GM19023 (cell line): Measurements from ENCODE around the gene TBK1.

Source experiments
- ATAC-seq: cut with Tn5 transposase; IDR thresholded peaks from one replicate; pipeline ENCODE4 v1.9.1; 2021; ENCODE audit warnings: mild to moderate bottlenecking, moderate library complexity; ENCODE audit not compliant: unreplicated experiment

TBK1 gene

DNA sequence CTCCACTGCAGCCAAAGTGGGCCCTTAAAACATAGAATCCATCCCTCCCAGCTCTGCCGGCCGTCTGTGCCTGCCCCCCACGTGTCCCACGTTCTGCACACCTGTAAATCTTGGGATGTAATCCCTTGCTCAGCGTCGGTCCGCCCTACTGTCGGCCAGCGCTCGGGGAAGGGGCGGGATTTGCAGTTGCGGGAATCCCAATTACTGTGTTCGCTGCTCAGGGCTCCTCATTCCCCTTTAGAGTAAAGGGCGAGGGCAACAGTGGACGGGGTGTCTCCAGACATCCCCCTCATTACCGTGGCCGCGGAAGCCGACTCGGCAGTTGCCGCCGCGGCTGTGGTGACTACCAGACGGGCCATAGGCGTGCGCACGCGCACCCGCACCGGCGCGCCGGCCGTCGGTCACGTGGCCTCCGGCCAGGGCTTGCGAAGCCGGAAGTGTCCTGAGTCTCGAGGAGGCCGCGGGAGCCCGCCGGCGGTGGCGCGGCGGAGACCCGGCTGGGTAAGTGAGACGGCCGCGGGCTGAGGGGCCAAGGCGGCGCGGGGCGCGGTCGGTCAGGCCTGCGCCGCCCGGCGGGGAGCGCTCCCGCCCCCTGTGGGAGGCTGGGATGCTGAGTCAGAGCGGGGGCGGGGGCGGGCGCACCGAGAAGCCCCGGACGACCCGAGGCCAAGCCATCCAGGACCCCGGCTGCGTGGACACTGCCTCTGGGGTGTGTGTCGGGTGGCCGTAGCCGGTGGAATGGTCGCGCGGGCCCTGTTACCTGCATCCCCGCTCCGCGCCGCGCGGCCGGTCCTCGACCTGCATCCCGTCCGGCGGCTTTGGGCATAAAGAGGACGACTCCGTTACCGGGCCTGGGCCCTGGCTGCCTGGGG lies at the start of gene TBK1:
Gene TBK1 (plus strand): TSS at position 434 of the 872 bp plus-strand sequence. CDS start 3,751 bp downstream, outside the sequence.
- peak; percentile 89 for ATAC-seq

DNA sequence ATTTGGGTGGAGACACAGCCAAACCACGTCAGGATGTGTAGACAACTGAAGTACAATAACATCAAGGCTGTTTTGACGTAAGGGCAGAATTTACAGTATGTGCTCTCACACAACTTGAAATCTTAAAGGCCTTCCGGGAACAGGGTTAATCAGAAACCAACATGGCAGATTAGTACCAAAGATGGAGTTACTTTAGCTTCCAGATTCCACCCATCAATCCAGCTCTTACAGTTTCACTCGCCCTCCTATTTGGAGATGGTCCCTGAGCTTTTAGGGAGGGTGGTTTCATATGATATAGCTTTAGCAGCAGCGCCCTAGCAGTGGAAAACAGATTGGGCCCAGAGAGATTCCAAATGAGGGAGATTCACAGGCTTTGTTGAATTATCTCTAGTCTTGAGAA lies 49.7 kb upstream of the TBK1 start:
- ATAC-seq: no peak

DNA sequence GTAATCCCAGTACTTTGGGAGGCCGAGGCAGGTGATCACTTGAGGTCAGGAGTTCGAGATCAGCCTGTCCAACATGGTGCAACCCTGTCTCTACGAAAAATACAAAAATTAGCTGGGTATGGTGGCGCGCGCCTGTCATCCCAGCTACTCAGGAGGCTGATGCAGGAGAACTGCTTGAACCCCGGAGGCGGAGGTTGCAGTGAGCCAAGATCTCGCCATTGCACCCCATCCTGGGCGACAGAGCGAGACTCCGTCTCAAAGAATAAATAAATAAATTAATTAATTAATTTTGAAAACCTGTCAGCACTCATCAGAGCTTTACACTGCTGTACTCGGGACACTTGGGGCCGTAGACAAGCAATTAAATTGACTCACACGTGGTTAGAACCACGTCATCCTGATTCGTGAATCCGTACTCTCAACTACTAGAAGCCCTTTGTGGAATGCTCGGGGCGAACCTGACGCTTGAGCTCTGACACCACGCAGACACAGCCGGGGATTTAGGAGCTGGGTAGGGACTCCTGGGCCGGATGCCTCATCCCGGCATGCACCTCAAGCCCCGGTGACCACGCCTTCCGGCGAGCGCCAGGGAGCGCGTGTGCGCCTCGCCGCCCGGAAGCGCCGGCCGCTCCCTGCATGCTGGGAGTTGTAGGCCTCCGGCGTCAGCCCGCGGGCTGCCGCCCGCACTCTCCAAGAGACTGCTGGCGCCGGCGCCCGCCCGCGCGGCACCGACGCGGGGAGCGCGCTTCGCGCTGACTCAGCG lies 48.0 kb upstream of the TBK1 start, which contains the start of gene XPOT:
Gene XPOT (plus strand): TSS at position 686 of the 763 bp plus-strand sequence. CDS start 5,644 bp downstream, outside the sequence.
- ATAC-seq: peak; percentile 95

DNA sequence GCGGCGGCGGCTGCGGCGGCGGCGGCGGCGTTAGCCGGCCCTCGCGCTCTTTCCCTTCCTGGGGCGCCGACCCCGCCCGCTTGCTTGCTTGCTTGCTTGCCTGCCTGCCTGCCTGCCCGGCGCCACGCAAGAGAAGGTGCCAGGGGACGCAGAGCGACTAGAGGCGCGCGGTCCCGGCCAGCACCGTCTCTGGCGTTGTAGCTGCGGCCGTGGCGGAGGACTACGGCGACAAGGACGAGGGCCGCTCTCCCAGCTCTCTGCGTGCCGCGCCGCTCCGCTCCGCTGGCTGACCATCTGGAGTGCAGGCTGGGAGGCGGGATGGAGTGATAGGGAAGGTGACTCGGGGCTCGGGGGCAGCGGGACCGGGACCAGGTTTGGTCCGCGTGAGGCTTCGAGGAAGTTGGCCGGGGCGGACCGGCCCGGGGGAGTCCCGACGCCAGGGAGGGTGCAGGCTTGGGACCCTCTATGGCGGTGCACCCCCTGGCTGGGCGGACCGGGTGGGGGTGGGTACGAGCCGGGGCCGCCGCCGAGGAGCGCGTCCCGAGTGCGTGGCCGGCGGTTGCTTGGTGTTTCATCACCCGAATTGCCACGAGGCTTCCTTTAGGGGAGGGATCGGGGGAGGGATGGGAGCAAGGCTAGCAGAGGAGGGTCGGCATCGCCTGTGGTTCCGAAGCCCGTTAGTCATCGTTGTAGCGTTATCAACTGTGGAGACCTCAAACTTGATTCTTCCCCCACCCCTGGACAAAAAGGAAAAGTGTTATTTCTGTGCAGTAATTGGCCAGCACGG lies 47.3 kb upstream of the TBK1 start:
- peak; percentile 56 for ATAC-seq

DNA sequence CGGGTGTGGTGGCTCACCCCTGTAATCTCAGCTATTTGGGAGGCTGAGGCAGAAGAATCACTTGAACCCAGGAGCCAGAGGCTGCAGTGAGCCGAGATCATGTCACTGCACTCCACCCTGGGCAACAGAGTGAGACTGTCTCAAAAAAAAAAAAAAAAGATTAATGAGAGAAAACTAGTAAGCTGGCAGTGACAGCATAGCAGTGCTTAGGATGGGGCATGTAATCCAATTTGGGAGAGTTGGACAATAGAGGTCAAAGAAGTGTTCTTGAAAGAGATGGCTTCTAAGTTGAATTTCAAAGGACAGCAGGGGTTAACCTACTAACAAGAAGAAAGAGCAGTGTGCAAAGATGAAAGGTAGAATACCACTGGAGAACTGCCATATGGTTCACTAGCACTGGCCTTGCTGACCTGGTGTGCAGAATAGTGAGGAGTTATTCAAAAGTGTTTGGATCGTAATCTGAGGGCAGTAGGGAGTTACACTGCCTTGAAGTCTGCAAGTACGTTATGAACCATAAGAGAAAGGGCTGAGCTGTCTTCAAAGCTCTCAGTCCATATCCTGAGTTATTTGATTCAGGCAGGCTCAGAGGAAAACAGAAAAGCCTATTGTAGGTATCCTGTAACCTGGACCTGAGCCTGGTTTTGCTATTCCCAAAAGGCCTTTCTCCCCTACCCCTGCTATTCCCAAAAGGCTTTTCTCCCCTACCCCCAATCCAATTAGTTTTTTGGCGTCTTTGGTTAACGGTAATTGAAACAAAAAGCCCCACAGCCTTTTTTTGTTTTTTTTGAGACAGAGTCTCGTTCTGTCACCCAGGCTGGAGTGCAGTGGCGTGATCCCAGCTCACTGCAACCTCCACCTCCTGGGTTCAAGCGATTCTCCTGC lies 44.3 kb upstream of the TBK1 start:
- ATAC-seq: no peak

DNA sequence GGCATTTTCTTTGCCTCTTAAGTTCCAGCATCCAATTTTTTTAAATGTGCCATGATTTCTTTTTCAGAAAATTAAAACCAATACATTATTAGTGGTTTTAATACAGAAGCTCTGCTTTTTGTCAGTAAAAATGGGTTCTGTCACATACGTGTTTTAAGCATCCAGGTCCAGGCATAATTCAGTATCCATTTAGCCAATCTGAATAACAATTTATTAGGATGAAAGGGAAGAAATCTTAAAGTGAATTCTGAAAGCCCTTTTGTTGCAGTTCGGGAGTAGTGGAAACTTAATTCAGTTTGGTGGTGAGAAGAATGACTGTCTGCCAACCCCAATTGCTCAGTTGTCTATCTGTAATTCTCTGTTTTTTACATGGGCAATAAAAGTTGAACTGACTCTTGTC lies 40.5 kb upstream of the TBK1 start:
- ATAC-seq: no peak

DNA sequence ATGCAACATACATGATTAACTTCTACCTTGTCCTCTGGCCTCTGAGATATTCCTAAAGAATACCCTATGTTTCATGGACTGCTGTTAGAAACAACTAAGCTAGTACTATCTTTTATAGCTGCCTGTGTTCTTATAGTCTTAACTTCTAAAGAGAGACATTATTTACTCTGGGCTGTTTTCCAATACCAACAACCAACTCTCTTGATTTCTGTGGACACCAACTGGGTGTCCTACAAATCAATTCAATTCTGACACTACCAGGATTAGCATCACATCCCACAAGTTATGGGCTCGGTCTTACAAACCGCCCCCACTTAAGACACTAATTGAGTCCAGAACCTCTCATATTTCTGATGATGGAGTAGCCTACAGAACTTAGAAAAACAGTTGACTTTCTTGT lies 39.5 kb upstream of the TBK1 start:
- ATAC-seq: no peak

DNA sequence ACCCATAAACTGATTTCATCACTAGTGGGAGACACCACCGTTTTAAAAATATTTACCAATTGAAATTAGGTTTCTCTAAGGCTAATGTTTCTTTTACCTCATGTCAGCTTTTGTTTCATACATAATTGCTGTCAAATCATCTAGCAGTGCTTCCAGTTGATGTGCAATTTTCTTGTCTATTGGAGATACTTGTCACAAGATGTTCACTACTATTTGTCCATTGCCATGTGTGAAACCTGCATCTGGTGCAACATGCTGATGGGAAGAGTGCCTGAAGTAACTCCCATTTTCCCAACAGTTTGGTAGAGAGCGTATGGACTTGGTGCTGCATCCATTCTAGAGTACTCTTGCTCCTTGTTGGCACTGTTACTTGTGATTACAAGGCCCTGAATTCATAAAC lies 38.0 kb upstream of the TBK1 start:
- no peak for ATAC-seq

DNA sequence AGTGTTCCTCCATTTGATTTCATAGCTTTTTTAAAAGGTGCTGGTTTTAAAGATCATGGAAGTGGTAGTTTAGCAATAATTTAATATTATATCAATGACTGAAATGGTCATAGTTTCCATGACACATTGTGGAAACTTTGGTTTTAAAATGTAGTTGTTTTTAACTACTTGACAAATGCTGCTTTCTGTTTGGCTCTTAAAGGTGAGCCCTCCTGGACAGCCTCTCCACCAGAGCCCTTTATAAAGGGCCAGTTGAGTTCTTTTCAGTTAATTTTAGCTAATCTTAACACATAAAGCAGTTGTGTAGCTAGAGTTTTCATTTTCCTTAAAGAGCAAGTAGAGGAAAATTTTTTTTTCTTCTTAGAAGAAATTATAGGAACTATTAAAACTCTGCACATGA lies 33.7 kb upstream of the TBK1 start:
- ATAC-seq: no peak

DNA sequence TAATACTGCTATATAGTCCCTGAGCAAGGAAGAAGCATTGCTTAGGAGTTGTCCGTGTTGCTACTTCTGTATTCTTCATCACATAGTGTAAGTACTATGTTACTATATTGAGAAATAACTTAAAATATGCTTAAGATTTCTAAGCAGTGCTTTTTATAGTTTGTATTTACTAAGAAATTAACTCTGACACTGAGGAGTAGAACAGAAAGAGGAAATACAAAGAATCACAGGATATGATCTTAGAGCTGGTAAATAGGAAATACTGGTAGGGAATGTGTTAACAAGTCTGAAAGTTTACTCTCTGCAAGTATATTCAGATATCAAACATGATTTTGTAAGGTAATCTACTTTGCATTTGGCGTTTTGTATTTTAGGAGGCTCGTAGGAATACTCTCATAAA lies 32.2 kb upstream of the TBK1 start:
- ATAC-seq: no peak

DNA sequence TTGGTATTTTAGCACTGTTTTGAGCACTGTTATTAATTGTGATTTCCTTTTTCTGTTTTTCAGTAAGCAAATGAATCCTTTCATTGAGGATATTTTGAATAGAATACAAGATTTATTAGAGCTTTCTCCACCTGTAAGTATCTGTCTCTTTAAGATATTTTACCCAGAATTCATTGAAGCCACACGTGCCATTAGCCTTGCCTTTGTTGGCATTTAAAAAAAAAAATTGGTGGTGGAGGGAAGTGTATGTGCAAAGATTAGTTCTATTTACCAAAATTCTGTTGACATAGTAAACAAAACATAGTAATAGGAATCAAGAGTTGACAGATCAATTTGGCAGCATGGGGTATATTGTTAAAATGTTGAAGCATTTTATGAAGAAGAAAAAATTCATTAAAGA lies 23.9 kb upstream of the TBK1 start:
- ATAC-seq: no peak

DNA sequence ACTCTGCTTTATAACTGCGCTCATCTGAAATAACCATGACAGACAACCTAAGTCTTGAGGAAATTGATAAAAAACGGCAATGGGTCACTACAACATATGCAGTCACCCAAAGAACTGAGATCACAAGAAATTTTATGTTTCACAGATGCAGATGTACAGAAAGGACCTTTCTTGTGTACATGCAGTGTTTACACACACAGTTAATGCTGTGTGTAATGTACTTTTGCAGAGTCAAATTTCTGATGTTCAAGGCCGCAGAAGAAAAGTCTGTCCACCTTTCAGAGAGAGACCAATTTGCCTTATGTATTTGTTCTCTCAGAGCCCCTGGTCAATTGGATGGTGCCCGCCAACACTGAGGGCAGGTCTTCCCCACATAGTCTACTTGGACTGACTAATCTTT lies 23.0 kb upstream of the TBK1 start:
- ATAC-seq: no peak

DNA sequence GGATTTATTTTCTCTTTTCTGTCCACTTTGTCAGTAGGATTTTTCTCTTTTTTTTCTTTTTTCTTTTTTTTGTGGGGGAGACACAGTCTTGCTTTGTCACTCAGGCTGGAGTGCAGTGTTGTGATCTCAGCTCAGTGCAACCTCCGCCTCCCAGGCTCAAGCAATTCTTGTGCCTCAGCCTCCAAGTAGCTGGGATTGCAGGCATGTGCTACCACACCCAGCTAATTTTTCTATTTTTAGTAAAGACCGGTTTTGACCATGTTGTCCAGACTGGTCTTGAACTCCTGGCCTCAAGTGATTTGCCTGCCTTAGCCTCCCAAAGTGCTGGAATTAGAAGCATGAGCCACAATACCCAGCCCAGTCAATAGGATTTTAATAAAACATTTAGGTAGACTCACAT lies 21.0 kb upstream of the TBK1 start:
- no peak for ATAC-seq

DNA sequence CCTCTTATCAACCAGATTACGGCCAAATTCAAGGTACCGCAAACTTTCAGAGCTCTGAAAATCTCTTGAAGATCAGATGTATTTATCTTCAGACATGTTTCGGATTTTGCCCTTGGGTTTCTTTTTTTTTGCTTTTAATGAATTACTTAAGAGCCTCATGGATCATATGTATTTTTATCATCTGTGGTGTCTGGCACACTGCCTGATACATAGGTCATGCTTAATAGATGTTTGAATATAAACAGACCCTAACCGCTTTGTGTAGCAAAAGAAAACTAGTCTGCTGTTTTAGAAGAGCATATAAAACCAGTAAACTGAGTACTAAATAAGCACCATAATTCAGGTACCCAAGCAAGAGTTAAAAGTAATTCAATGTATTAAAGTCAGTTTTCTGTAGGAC lies 20.1 kb upstream of the TBK1 start:
- ATAC-seq: no peak

DNA sequence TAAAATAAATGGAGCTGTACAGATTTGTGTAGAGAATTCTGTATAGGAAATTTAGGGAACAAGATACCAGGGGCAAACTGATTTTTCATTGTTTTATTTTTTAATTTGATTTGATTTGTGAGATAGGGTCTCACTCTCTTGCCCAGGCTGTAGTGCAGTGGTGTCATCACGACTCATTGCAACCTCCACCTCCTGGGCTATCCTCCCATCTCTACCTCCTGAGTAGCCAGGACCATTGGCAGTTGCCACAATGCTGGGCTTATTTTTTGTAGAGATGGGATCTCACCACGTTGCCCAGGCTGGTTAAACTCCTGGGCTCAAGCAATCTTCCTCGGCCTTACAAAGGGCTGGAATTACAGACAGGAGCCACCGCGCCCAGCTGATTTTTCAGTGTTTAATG lies 18.0 kb upstream of the TBK1 start:
- no peak for ATAC-seq

DNA sequence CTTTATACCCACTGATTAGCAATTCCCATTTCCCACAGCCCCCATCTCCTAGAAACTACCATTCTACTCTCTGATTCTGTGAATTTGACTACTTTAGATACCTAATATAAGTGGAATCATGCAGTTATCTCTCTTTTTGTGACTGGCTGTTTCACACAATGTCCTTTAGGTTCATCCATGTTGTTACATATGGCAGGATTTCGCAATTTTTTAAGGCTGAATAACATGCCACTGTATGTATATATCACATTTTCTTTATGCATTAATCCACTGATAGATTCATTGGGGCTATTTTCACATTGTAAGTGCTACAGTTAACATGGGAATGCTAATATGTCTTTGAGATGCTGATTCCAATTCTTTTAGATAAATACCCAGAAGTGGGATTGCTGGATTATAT lies 11.8 kb upstream of the TBK1 start:
- no peak for ATAC-seq

DNA sequence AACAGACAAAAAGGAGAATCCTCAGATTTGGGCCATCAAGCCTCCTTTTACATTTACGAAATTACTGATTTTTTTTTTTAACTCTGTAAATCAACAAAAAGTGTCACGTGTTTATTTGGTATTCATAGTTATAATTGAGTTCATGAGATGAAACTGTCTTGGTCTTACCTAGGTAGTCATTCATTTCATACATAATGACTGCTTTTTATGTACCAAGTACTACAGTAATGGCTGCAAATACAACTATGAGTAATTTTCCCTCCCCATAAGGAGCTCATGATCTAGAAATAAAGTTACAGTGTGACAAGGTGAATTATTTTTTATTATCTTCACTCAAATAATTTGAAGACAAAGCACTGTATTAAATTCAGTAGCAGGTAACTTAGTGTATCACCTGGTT lies 6.4 kb upstream of the TBK1 start:
- no peak for ATAC-seq

DNA sequence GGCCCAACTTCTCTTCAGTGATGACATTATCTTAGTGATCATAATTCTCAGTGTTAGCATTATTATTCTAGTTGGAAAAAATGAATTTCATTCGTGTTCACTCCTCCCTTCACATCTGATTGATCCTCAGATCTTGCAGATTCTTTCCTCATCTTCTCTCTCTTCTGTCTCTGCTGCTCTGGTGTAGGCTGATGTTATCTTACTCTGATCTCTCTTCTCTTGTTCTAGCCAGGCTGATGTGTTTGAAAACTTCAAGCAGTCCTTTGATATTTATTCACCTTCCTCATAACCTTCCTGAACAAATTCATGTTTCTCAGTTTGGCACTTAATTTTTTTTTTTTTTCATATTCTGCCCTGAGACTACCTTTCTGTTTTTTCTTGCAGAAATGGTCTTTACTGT lies 5.6 kb upstream of the TBK1 start:
- ATAC-seq: no peak

DNA sequence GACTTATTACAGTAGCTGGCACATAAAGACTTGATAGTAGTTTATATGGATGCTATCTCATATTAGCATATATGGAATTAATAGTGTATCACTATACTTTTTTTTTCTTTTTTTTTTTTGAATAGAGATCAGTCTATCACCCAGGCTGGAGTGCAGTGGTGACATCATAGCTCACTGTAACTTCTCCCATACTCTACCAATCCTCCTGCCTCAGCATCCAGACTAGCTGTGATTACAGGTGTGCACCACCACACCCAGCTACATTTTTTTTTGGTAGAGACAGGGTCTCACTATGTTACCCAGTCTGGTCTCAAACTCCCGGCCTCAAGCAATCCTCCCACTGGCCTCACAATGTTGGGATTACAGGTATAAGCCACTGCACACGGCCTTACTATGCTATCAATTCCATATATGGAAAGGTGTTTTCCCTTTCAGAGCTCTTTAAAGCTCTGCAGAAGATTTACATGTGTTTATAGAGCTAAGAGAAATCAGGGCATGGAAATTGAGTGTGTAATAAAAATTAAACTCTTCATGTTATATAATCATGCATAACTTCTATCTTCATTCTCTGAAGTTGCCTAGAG lies 1.8 kb upstream of the TBK1 start:
- ATAC-seq: no peak
